Stimulated activated CD8-positive, alpha-beta memory T cell treated with anti-CD3 and anti-CD28 coated beads, Interleukin-12 subunit alpha, Interleukin-12 subunit beta, amount 100 ng/mL, for 1 hour (primary cell): ENCODE measurements around the gene N4BP2L2.
A peak's percentile ranks its signal among the peaks of the same experiment; 100 is the strongest.

Source experiments
- DNase-seq: peaks from one replicate; pipeline ENCODE4 v3.0.0-alpha.2; 2020; ENCODE audit warnings: low read depth

N4BP2L2 gene

DNA sequence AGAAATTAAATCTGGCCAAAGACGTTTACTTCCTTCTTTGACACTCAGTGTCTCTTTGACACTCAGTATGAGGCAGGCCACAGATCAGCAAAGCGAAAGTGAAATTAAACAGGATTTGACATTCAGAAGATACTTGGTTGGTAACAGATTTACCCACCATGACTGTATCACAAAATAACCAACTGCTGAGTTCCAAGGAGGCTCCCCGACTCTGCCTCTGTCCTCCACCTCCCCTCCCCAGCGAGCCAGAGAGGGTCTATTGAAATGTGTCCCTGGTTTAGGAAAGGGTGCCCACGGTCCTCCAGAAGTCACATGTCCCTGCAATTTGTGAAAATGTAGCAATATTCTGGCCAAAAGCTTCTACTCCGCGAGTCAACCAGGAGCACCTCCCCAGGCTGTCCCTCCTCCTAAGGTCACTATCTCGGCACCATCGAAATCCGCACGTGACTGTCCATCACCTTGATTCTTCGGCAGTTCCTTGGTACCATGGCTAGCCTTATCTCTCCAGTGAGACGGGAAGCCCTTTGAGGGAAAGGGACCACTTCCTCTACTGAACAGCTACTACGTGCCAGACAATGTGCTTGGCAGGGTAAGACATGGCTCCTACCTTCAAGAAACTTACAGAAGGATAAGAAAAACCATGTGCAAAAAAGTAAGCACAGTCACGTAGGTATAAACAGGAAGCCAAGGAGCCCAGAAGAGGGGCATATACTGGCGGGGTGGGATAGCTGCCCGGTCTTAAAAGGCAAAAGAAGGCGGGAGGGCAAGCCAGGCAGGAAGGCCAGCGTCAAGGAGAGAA, 112.2 kb downstream of the N4BP2L2 start:
- peak; percentile 6 for DNase-seq

- DNase-seq = no peak
Measured at GRCh38 chr13:32425158-32425557, 113.4 kb downstream of the N4BP2L2 start.

- DNase-seq = no peak
Measured at GRCh38 chr13:32423592-32423991, 115.0 kb downstream of the N4BP2L2 start.

DNA sequence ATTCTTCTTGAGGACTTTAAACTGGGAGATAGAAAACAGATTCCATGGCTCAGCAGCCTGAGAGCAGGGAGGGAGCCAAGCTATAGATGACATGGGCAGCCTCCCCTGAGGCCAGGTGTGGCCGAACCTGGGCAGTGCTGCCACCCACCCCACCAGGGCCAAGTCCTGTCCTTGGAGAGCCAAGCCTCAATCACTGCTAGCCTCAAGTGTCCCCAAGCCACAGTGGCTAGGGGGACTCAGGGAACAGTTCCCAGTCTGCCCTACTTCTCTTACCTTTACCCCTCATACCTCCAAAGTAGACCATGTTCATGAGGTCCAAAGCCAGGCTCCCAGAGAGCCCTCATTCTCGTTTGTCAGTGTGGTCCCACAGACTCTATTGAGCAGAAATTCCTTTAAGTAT, 118.7 kb downstream of the N4BP2L2 start:
- DNase-seq = no peak

DNA sequence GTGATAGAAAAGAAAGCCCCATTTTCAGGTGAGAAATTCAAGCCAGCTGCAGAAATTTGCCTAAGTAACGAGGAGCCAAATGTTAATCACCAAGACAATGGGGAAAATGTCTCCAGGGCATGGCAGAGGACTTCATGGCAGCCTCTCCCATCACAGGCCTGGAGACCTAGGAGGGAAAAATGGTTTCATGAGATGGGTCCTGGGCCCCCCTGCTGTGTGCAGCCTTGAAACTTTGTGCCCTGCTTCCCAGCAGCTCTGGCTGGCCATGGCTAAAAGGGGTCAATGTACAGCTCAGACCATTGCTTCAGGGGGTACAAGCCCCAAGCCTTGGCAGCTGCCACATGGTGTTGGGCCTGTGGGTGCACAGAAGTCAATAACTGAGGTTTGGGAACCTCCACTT, 120.6 kb downstream of the N4BP2L2 start:
- no peak for DNase-seq

DNA sequence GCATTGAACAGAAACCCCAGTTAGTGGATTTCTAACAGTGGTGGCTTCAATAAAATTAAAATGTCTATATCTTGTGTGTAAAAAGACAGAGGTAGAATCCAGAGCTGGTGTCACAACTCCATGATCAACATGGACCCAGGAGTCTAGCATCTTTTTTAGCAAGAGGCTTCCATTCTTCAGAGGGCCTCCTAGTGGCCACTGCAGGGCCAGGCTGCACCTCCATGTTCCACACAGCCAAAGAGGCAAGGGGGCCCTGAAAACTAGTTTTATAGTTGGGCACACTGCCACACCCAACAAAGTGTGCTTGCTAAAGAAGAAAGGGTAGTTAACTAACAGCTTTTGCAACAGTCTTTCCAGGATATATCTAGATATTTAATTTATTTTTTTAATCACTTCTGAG, 123.6 kb downstream of the N4BP2L2 start:
- no peak for DNase-seq

DNA sequence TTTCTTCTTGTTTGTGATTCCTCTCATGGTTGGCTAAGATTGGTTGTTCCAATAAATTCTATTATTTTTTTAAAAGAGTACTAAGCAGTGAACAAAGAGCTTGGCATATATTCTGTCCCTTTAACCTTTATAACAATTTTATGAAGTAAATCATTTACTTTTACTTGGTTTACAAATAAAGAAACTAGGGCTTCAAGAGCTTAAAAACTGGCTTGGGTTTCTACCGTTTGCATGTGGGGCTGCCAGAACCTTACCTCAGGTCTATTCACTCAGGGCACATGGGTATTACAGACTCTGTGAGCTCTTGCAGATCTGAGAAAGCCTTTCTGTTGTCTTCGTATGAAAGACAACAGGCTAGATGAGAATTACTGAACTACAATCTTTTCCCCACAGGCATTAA, 124.0 kb downstream of the N4BP2L2 start:
- no peak for DNase-seq

- no peak for DNase-seq
Measured at GRCh38 chr13:32413284-32413683, 125.3 kb downstream of the N4BP2L2 start.

- no peak for DNase-seq
Measured at GRCh38 chr13:32409561-32410421, 128.8 kb downstream of the N4BP2L2 start.

DNA sequence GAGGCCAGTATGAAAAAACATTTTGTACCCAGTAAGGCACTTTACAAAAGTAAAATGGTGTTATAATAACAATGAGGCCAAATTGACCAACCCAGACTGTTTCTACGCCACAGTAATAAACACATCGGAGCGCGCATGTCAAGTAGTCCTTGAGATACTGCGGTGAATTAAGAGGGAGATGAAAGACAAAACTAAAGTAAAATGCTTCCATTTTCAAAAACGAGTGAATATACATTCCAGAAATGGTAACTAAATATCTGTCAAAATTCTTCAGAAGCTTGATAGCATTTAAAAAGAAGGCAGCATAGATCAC, 129.6 kb downstream of the N4BP2L2 start:
- DNase-seq = no peak

DNA sequence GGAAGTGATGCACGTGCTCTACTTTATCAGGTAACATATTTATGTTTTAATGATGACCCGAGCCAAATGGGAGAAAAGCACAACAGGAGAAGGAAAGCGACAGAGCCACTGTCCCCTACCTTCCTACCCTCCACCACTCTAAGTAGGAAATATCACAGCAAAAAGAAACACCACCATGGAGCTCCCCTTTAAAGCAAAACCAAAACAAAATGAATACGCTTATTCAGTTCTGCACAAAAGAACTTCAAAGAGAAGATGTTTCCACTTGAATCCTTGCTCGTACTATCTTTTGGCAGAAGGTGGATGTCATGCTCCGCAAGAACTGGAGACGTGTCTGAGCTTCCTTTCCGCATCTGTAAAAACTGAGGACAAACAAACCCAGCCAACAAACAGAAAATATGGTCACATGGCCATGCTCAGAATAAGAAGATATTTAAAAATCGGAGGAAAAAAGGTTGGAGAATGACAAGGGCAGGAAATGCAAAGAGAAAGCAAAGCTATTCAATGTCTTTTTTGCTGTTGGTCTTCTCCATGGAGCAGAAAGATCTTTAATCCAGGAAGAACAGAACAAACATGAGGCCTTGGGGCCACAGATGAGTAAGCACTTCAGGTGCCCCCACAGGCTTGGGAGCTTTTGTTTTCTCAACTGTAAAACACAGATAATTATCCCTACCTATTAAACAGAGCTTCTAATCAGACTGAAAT, 130.1 kb downstream of the N4BP2L2 start:
- no peak for DNase-seq

DNA sequence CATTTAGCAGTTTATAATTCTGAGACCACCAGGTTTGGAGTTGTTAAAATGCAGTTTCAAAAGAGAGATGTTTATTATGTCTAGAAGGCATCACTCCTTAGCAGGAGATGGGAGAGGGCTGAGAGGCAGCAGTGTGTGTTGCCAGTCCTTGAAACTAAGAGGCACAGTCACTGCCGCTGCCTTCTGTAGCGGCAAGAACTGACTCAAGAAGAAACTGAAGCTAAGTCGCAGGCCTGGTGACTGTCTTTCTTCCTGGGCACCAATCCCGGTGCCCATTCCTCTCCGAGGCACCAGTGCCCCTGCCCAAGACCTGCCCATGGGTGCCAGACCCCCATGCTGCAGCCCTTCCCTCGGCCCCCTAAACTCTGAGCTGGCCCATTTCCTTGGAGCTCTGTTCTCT, 130.7 kb downstream of the N4BP2L2 start:
- no peak for DNase-seq

DNA sequence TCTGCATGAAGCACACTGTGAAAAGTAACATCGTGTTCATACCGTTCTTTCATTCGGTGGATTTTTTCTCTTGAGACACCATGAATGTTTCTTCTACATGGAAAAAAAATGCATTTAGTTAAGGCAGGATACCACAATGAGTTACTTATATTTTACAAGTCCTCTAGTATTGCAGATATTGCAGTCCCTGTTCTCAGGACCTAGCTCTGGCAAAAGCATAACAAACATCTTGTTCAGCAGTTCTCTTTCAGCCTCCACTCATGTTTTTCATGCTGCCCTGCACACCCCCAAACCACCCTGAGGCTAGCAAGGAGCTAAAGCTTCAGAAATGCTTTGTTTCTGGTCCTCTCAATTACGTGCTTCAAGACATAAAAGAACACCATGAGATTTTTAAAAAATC, 135.5 kb downstream of the N4BP2L2 start:
- no peak for DNase-seq

DNA sequence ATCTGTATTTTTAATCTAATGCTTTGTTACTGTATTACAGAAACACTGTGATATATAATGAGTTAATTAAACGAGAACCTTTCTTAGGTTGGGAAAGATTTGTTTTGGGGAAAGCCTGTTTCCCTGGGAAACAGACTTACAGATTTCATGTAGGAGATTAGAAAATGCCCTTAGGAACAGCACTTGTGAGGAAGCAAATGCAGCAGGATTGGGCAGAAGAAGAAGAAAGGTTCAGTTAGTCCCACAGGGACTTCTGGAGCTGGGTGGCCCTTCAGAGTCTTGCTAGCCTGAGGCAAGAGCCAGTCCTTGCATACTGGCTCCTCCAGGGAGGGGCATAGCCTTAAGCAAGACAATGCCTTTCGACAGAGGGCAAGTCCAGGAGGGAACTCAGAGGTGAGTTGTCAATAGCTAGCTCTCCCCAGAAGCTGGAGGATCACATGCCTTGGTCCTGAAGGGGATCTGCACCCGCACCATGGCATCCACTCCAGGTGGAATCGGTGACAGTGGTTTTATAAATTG, 147.4 kb downstream of the N4BP2L2 start:
- DNase-seq = no peak

DNA sequence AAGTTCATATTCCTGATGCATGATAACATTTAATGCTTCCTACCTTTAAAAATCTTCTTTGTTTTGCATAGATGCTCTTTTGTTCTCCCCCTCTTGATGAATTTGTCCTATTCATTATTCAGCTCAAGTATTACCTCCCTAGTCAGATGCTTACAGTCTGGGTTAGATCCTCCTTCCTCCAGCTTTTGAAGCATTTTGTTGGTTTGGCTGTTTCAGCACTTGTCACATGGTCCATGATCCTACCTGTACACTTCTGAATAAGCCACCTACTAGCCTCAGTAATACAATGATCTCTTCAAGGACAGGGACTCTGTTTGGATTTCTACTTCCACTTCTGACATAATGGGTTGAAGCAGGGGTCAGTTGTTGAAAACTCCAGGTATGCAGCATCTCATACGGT, 148.1 kb downstream of the N4BP2L2 start:
- DNase-seq = no peak

DNA sequence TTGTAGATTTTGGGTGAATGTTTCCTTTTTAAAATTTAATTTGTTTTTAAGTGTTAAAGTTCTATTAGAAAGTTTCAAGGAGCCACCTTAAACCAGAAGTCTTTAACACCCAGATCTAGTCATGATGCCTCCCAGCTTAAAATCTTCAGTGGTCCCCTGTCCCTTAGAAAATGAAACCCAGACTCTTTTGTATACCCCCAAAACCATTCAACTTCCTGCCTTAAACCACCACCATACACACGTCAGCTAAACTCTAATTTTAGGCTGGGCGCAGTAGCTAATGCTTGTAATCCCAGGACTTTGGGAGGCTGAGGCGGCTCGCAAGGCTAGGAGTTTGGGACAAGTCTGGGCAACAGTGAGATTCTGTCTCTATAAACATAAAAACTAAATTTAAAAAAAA, 148.5 kb downstream of the N4BP2L2 start:
- no peak for DNase-seq

- DNase-seq = no peak
Measured at GRCh38 chr13:32385410-32385809, 153.2 kb downstream of the N4BP2L2 start.

DNA sequence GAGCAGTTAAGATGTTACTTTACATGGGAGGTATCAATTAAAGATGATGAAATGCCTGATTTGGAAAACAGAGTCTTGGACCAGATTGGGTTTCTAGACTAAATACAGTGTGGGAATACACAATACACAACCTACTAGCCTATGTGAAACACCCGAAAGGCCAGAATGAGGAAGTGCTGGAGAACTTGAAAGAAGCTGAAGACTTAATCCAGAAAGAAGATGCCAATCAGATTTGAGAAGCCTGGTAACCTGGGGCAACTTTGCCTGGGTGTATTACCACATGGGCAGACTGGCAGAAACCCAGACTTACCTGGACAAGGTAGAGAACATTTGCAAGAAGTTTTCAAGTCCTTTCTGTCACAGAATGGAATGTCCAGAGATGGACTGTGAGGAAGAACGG, 153.9 kb downstream of the N4BP2L2 start:
- no peak for DNase-seq

DNA sequence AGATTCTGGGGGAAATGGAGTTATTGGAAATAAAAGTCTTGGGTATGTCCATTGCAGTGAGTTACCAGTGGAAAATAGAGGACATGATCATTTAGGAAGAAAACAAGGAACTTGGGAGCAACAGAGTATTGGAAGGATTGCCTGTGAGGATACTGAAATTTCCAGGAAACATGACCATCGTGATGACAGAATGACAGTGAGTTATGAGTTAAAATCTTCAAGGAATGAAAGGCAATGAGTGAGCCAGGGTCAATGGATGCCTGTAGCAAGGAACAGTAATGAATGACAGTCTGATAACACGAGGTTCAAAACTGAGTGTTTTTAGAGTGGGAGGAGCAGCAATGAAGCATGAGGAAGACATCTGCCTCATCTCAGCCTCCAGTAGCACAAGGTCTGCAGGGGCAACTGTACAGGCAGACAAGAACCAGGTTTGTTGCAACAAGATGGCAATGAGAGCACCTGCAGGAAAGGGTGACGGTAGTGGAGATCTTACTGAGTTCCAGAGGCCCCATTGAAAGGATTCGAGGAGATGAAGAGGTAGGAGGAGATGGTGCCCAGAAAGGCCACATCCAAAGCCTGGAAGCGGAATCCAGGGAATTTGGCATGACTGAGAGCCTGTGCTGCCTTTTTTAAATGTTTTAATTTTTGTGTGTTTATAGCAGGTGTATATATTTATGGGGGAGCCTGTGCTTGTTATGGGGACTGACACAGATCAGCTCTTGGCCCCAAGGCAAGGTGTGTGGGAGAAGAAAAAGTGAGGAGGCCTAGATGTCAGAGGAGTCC, 154.6 kb downstream of the N4BP2L2 start:
- DNase-seq = no peak
